Mesothelial cell of epicardium (in vitro differentiated cells): ENCODE measurements around the gene SPG11. TPM values are rescaled to one million over a fixed set of nuclear protein-coding genes. Genes with fewer than 3 reads are reported as not detected.
"Not testable (repeated sequence)": the region's sequence is repeated elsewhere in the genome, so short reads cannot be mapped to it uniquely, and the experiment has no call there.

ENCODE experiments used
- DNase-seq, 2 experiments: peaks; one replicate each; pipeline ENCODE4 v3.0.0; 2021; ENCODE audit warnings: low spot score in 2 of 2; ENCODE audit not compliant: unreplicated experiment in 2 of 2
- H3K27ac Mint-ChIP-seq: 2 replicates; pipeline ENCODE4 v1.8.0; 2021; ENCODE audit warnings: mixed read lengths
- H3K27me3 Mint-ChIP-seq: 2 replicates; pipeline ENCODE4 v1.8.0; 2021; ENCODE audit warnings: low read depth, mixed read lengths
- H3K36me3 Mint-ChIP-seq: 2 replicates; pipeline ENCODE4 v1.8.0; 2021; ENCODE audit warnings: mixed read lengths
- H3K4me1 Mint-ChIP-seq: 2 replicates; pipeline ENCODE4 v1.8.0; 2021; ENCODE audit warnings: mixed read lengths
- H3K4me3 Mint-ChIP-seq: 2 replicates; pipeline ENCODE4 v1.8.0; 2021; ENCODE audit warnings: mild to moderate bottlenecking, moderate library complexity, mixed read lengths
- H3K9me3 Mint-ChIP-seq: 2 replicates; pipeline ENCODE4 v1.8.0; 2021; ENCODE audit warnings: mixed read lengths
- CTCF ChIP-seq: fragments of 200-600 bp; sonication (generic); IDR thresholded peaks from one replicate; pipeline ENCODE4 v1.5.0; 2021; ENCODE audit warnings: antibody characterized with exemption; ENCODE audit not compliant: unreplicated experiment
- total RNA-seq: library from RNA; stranded (reverse); gene quantifications from 3 replicates; pipeline ENCODE4 v1.2.1, GENCODE V29; 2021

SPG11 gene
- total RNA-seq, 1 donor from 2014 or later = 84.6 TPM

DNA sequence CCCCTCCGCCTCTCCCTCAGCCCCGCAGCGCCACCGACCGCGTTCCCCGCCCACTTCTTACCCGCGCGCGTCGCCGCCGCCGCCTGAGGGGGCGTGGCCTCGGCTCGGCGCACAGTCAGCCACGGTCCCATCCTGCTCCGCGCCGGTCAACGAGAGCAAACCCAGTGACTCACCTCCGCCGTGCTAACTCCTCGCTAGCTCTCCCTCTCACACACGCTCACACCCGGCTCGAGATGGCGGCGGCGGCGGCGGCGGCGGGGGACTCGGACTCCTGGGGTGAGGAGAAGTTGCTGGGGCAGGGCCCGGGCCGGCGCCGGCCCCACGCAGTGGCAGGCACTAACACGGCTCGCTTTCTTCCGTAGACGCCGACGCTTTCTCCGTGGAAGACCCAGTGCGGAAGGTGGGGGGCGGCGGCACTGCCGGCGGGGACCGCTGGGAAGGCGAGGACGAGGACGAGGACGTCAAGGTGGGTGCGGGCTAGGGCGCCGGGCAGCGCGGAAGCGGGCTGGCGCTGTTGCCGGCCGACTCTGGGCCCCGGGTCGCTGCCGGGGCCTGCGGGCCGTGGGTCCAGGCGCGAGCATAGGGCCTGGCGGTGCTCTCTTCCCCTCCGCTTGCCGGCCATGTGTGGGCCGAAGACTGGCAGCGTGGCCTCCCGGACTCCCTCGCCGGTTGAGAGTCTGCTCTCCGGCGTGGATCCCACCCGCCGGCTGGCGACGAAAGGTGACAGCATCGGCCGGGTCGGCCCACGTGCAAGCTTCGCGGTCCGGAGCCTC, 126.3 kb downstream of the SPG11 start, which contains the start of gene EIF3J:
TSS of gene EIF3J (plus strand) at position 186 of the 773 bp plus-strand sequence. CDS start at position 234, 48 bp downstream.
- Mint-ChIP-seq H3K36me3 (peaks cover 11% of the 10 kb centered on the region), H3K4me3 (peak within 1 kb of the TSS; percentile 82), H3K9me3 (no peaks in the 10 kb centered on the region), H3K27ac (peak within 1 kb of the TSS; percentile 98), H3K4me1 (peaks cover 32% of the 10 kb centered on the region), H3K27me3 (no peaks in the 10 kb centered on the region)
- DNase-seq = peak; percentile 90 to 93
- no peak for TF ChIP-seq CTCF

DNA sequence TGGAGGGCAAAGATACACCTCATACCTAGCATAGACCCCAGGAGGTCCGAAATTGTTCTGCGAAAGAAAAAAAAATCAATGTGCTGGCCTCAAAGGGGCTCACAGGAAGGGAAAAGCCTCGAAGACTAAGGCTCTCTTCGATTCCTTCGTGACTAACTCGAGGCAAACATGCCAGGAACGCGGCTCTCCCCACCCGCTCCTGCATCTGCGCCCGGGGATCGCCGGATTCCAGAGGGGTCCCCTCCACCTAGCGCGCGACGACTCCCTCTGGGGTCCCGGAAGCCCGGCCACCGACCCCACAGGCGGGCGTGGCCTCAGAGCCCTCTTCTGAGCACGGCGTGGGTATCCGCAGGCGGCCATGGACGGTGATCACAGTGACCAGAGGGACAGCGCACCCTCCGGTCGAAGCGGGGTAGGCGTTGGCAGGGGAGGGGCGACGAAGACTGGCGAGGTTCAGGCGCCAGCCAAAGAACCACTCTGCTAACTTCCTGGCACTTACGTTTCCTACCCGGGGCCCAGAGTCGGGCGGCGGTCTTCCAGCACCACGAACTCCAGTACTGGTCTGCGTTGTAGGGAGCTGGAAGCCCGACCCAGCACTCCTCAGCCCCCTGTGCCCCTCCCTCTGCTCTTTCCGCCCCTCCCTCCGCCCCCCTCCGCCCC, 127.0 kb downstream of the SPG11 start:
- Mint-ChIP-seq H3K27ac (peak overlapping the region; percentile 98), H3K4me3 (peak overlapping the region; percentile 82), H3K36me3 (peaks cover 11% of the 10 kb centered on the region), H3K4me1 (peaks cover 25% of the 10 kb centered on the region), H3K27me3 (no peaks in the 10 kb centered on the region), H3K9me3 (no peaks in the 10 kb centered on the region)
- TF ChIP-seq CTCF = no peak
- peak in 1 of 2 experiments; percentile 83 for DNase-seq

DNA sequence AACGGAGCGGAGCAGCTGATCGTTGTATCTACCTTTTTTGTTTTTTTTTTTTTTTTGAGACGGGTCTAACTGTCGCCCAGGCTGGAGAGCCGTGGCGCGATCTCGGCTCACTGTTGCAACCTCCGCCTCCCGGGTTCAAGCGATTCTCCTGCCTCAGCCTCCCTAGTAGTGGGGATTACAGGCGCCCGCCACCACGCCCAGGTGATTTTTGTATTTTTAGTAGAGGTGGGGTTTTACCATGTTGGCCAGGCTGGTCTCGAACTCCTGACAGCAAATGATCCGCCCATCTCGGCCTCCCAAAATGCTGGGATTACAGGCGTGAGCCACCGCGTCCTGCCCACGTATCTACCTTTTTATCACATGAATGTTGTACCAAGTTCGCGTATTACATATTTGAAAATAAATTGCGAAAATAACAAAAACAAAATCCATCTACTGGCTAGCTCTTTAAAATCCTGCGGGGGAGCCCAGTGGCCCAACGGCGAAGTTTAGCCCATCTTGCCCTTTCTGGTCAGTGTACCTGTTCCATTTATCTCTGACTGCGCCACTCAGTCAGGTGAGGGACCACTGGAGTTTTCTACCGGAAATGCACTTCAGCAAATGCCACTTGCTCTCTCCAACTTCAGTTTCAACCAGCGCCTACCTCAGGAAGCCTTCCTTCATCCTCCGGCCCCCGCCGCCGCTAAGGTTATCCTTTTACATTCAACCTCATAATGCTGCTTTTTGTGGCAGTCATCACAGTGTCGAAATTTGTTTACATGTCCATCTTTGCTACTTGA, 127.8 kb downstream of the SPG11 start:
- Mint-ChIP-seq H3K27me3 (no peaks in the 10 kb centered on the region), H3K9me3 (no peaks in the 10 kb centered on the region), H3K27ac (peak overlapping the region; percentile 98), H3K36me3 (peaks cover 13% of the 10 kb centered on the region), H3K4me1 (peaks cover 21% of the 10 kb centered on the region), H3K4me3 (peak overlapping the region; percentile 82)
- peak in 1 of 2 experiments; percentile 47 for DNase-seq
- TF ChIP-seq CTCF = no peak

- DNase-seq = no peak
- H3K4me1 Mint-ChIP-seq = peaks cover 21% of the 10 kb centered on the region
- TF ChIP-seq CTCF = no peak
- H3K9me3 Mint-ChIP-seq = no peaks in the 10 kb centered on the region
- H3K4me3 Mint-ChIP-seq = peak overlapping the region; percentile 82
- no peaks in the 10 kb centered on the region for H3K27me3 Mint-ChIP-seq
- H3K36me3 Mint-ChIP-seq = peaks cover 8% of the 10 kb centered on the region
- peak overlapping the region; percentile 98 for H3K27ac Mint-ChIP-seq
Observed at GRCh38 chr15:44535092-44535491, 128.4 kb downstream of the SPG11 start.

DNA sequence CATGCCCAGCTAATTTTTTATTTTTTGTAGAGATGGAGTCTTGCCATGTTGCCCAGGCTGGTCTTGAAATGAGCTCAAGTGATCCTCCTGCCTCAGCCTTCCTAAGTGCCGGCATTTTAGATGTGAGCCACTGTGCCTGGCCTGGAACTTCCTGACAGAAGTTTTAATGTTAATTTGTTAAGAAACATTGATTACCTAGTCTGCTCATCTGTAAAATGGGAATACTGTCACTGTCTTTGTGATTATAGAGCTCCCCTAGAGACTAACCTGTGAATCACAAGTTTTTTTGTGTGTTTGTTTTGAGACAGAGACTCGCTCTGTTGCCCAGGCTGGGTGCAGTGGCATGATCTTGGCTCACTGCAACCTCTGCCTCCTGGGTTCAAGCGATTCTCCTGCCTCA, 130.8 kb downstream of the SPG11 start:
- Mint-ChIP-seq H3K9me3 (no peaks in the 10 kb centered on the region), H3K4me3 (no peak overlapping the region), H3K27me3 (no peaks in the 10 kb centered on the region), H3K4me1 (peaks cover 10% of the 10 kb centered on the region), H3K36me3 (peaks cover 4% of the 10 kb centered on the region), H3K27ac (no peak overlapping the region)
- TF ChIP-seq CTCF = no peak
- no peak for DNase-seq

GRCh38 chr15:44532275-44532674, 131.2 kb downstream of the SPG11 start:
- not testable (repeated sequence) for H3K9me3 Mint-ChIP-seq, H3K4me1 Mint-ChIP-seq, H3K27me3 Mint-ChIP-seq, DNase-seq, H3K27ac Mint-ChIP-seq, H3K36me3 Mint-ChIP-seq, H3K4me3 Mint-ChIP-seq
